Mucosa of rectum (tissue), 2 donors: Measurements from ENCODE around the gene IRX3.

Experiments
- H3K27ac ChIP-seq, 2 donors: one replicate each; pipeline ENCODE4 v1.7.0; 2013; ENCODE audit warnings: inconsistent platforms in 2 of 2, low read depth in 2 of 2, low read length in 2 of 2
- H3K27me3 ChIP-seq, 2 donors: one replicate each; pipeline ENCODE4 v1.7.0; 2013; ENCODE audit warnings: low read length in 2 of 2; ENCODE audit not compliant: control insufficient read depth in 2 of 2, insufficient read depth in 2 of 2
- H3K36me3 ChIP-seq, 2 donors: one replicate each; pipeline ENCODE4 v1.7.0; 2013; ENCODE audit warnings: low read length in 2 of 2; ENCODE audit not compliant: control insufficient read depth in 2 of 2, insufficient read depth in 2 of 2
- H3K4me1 ChIP-seq, 2 donors: one replicate each; pipeline ENCODE4 v1.7.0; 2013; ENCODE audit warnings: low read length in 2 of 2, mild to moderate bottlenecking in 1 of 2; ENCODE audit not compliant: control insufficient read depth in 2 of 2, insufficient read depth in 2 of 2
- H3K4me3 ChIP-seq, 2 donors: one replicate each; pipeline ENCODE4 v1.7.0; 2013; ENCODE audit warnings: low read length in 2 of 2
- H3K9ac ChIP-seq, 2 donors: one replicate each; pipeline ENCODE4 v1.7.0; 2013; ENCODE audit warnings: low read length in 2 of 2, low read depth in 1 of 2, mild to moderate bottlenecking in 1 of 2
- H3K9me3 ChIP-seq, 2 donors: one replicate each; pipeline ENCODE4 v1.7.0; 2013; ENCODE audit warnings: low read length in 2 of 2; ENCODE audit not compliant: control insufficient read depth in 2 of 2
- donor health status: healthy.
- donor health status: Normal muscosa, but diverticular disease.

Gene IRX3

GRCh38 chr16:54286366-54287130 lies at the start of gene IRX3:
TSS of gene IRX3 (minus strand) at chr16:54286787. CDS start at chr16:54286050, 737 bp downstream.
- peaks cover 54 to 76% of the 10 kb centered on the region in 2 donors for H3K27me3 ChIP-seq
- H3K36me3 ChIP-seq: no peaks in the 10 kb centered on the region
- H3K27ac ChIP-seq: no peak within 1 kb of the TSS
- no peak within 1 kb of the TSS for H3K9ac ChIP-seq
- no peaks in the 10 kb centered on the region for H3K9me3 ChIP-seq
- peak within 1 kb of the TSS; percentile 62 to 65 for H3K4me3 ChIP-seq
- peaks cover 12 to 19% of the 10 kb centered on the region in 2 donors for H3K4me1 ChIP-seq

GRCh38 chr16:54335230-54335629 lies 48.6 kb upstream of the IRX3 start:
- H3K27ac ChIP-seq: no peak overlapping the region
- no peak overlapping the region for H3K4me3 ChIP-seq
- H3K27me3 ChIP-seq: peaks cover 2 to 4% of the 10 kb centered on the region in 2 donors
- no peaks in the 10 kb centered on the region for H3K9me3 ChIP-seq
- H3K9ac ChIP-seq: no peak overlapping the region
- no peaks in the 10 kb centered on the region for H3K36me3 ChIP-seq
- H3K4me1 ChIP-seq: no peaks in the 10 kb centered on the region

- no peaks in the 10 kb centered on the region for H3K36me3 ChIP-seq
- no peak overlapping the region for H3K4me3 ChIP-seq
- H3K27ac ChIP-seq: no peak overlapping the region
- H3K9me3 ChIP-seq: no peaks in the 10 kb centered on the region
- no peak overlapping the region for H3K9ac ChIP-seq
- H3K27me3 ChIP-seq: peaks cover 2 to 7% of the 10 kb centered on the region in 2 donors
- no peaks in the 10 kb centered on the region for H3K4me1 ChIP-seq
These were observed 47.6 kb upstream of the IRX3 start for GRCh38 chr16:54334208-54334607.

- Histone ChIP-seq H3K4me1 (no peaks in the 10 kb centered on the region), H3K27me3 (peaks cover 2 to 5% of the 10 kb centered on the region in 2 donors), H3K36me3 (no peaks in the 10 kb centered on the region), H3K27ac (no peak overlapping the region), H3K9me3 (no peaks in the 10 kb centered on the region), H3K9ac (no peak overlapping the region), H3K4me3 (no peak overlapping the region)
These were observed 44.8 kb upstream of the IRX3 start for GRCh38 chr16:54331241-54332002.

GRCh38 chr16:54327609-54328008 lies 41.0 kb upstream of the IRX3 start:
- H3K36me3 ChIP-seq: no peaks in the 10 kb centered on the region
- H3K9ac ChIP-seq: no peak overlapping the region
- H3K27me3 ChIP-seq: peaks cover 2 to 5% of the 10 kb centered on the region in 2 donors
- H3K27ac ChIP-seq: no peak overlapping the region
- H3K9me3 ChIP-seq: no peaks in the 10 kb centered on the region
- no peaks in the 10 kb centered on the region for H3K4me1 ChIP-seq
- H3K4me3 ChIP-seq: no peak overlapping the region

GRCh38 chr16:54326266-54326662 lies 39.7 kb upstream of the IRX3 start:
- Histone ChIP-seq H3K4me3 (no peak overlapping the region), H3K36me3 (no peaks in the 10 kb centered on the region), H3K4me1 (no peaks in the 10 kb centered on the region), H3K9me3 (no peaks in the 10 kb centered on the region), H3K27me3 (peaks cover 2 to 5% of the 10 kb centered on the region in 2 donors), H3K9ac (no peak overlapping the region), H3K27ac (no peak overlapping the region)

- no peaks in the 10 kb centered on the region for H3K9me3 ChIP-seq
- H3K27me3 ChIP-seq: peaks cover 2 to 5% of the 10 kb centered on the region in 2 donors
- no peaks in the 10 kb centered on the region for H3K4me1 ChIP-seq
- H3K4me3 ChIP-seq: no peak overlapping the region
- H3K27ac ChIP-seq: no peak overlapping the region
- H3K9ac ChIP-seq: no peak overlapping the region
- no peaks in the 10 kb centered on the region for H3K36me3 ChIP-seq
These were observed 39.2 kb upstream of the IRX3 start for GRCh38 chr16:54325616-54326265.

- Histone ChIP-seq H3K9me3 (no peaks in the 10 kb centered on the region), H3K27ac (no peak overlapping the region), H3K4me1 (no peaks in the 10 kb centered on the region), H3K27me3 (no peaks in the 10 kb centered on the region), H3K9ac (no peak overlapping the region), H3K36me3 (no peaks in the 10 kb centered on the region), H3K4me3 (no peak overlapping the region)
These were observed 38.1 kb upstream of the IRX3 start for GRCh38 chr16:54324716-54325115.

- H3K36me3 ChIP-seq: no peaks in the 10 kb centered on the region
- H3K4me1 ChIP-seq: no peaks in the 10 kb centered on the region
- no peaks in the 10 kb centered on the region for H3K27me3 ChIP-seq
- H3K9me3 ChIP-seq: no peaks in the 10 kb centered on the region
- H3K4me3 ChIP-seq: no peak overlapping the region
- H3K27ac ChIP-seq: no peak overlapping the region
- no peak overlapping the region for H3K9ac ChIP-seq
These were observed 34.2 kb upstream of the IRX3 start for GRCh38 chr16:54320697-54321340.
